Left lobe of liver (tissue), 2 donors: ENCODE data around the gene KRT17. TPM values are rescaled to one million over a fixed set of nuclear protein-coding genes. Genes with fewer than 3 reads are reported as not detected.
"Not testable (repeated sequence)": the region's sequence is repeated elsewhere in the genome, so short reads cannot be mapped to it uniquely, and the experiment has no call there.

Experiments used
- ATAC-seq: fragments of 200-7000 bp; cut with Tn5 transposase; one replicate; pipeline ENCODE4 v1.9.1; 2020; ENCODE audit warnings: mild to moderate bottlenecking, moderate library complexity
- DNase-seq: peaks from one replicate; pipeline ENCODE4 v3.0.0-alpha.2; 2020; ENCODE audit warnings: low spot score
- total RNA-seq: library from RNA; stranded (reverse); gene quantifications from one replicate; pipeline ENCODE4 v1.2.1, GENCODE V29; 2021
- donor health status: DM: no; HTN: no; CAD: no; lungs with moderate emphysema.
- donor health status: DM: no; HTN: yes; CAD: no.

KRT17 gene
- total RNA-seq, 1 donor from 2014 or later = not detected

DNA sequence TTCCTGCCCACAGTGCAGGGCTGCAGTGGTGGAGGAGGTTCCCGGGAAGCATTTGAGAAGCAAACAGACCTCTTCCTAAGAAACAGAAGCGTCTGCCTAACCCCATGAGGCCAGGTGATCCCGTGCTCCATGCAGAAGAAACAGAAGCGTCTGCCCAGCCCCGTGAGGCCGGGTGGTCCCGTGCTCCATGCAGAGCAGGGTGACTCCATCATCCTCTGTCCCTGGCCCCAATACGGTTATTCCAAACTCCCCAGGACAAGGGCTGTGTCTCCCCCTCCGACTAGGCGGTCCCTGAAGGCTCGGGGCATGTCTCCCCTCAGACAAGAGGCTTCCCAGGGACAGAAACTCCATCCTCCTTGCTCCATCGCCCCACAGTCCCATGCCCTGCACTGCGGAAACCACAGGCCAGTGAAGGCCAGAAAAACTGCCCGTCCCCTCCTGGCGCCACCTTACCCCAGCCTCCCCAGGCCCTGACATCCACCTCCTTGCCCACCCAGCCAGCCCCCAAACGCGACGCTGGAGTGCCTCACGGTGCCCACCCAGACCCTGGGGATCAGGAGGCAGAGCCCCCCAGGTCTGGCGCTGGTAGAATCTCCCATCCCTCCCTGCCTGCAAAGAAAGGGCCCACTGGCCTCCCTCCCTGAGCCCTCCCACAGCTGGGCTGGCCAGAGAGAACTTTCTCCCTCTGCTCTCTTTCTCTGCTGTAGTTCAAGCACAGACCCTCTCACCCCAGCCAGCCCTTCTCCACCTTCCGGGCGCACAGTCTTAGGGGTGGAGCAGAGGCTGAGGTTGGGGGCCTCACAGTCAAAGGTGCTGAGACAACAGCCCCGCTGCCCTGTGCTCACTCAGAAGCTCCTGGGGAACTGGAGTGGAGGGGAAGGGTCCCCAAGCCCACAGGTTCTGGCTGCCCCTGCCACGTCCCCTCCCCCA is 30.6 kb upstream of the KRT17 start:
- ATAC-seq (no peak), DNase-seq (no peak)

DNA sequence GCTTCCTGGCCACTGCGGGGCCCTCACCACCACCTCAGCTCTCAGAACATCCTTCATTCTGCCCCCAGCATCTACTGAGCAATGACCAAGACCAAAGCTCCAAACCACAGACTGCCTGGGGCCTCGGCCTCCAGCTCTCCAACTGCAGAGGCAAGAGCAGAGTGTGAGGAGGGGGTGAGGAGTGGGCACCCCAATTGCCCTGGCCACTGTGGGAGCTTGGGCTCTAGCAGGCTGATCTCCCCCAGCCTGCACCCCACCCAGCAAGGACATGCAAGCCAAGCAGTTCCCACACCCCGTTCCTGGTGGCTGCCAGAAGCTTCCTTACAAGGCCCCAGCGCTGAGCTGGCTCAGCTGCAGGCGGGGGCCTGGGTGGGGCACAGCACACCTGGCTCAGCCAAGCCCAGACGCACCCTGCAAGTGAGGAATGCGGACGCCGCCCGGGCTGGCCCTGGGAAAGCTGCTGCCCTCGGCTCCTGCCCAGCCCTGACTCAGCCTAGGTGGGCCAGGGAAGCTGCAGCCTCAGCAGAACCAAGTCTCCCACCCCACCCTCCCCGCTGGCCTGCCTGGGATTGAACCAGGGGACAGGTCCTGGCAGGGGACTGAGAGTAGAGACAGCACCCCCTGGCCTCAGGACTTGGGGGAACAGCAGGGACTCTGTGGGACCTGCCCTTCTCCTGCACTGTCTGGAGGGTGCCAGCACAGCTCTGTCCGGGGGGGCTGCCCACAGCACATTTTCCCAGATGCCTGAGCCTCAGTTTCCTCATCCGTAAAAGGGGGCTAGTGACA is 29.7 kb upstream of the KRT17 start:
- DNase-seq (no peak), ATAC-seq (no peak)

- no peak for ATAC-seq
- no peak for DNase-seq
Observed at GRCh38 chr17:41653421-41653820, 29.0 kb upstream of the KRT17 start.

DNA sequence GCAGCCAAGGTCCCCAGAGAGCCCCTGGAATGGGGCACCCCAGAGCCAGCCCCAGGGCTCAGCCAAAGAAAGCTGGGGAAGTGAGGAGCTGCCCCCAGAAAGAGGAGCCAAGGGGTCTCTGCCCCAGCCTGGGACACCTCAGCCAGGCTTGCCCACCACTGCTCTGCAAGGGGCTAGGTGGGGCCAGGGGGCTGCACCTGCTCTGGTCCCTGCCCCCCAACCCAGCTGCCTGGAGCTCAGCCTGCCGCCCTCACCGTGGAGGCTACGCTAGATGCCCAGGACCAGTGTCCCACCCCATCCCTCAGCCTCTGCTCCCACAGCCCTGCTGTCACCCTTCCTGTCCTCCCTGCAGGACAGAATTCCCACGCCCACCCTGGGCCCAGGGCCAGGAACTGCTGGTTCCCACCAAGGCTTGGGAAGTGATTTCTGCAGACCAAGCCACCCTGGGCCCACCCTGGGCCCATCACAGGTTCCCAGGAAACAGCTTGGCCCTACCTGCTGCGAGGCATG is 28.1 kb upstream of the KRT17 start:
- DNase-seq (no peak), ATAC-seq (no peak)

DNA sequence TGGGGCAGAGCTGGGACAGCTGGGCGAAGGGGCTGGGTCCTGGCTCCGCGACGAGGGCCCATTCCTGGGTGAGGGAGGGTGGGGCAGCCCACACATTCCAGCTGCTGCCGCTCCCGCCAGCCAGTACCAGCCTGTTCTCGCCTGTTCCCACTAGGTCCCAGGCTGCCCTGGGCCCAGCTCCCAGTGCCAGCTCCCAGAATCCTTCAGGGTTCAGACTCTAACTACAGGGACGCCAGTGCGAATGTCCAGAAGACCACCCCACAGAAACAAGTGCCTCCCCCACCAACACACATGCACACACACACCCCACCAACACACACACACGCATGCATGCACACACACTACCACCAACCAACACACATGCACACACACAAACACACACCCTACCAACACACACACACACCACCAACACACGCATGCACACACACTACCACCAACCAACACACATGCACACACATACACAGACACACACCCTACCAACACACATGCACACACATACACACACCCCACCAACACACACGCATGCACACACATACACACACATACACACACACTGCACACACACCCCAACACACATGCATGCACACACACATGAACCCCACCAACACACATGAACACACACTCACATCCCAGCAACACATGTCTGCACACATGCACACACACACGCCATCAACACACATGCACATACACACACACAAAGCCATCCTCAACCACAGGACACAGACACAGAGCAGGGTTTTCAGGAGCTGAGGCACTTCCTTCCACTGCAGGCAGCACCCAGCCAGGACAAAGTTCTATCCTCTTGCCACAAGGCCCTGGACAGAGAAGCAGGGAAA is 27.5 kb upstream of the KRT17 start:
- ATAC-seq (no peak), DNase-seq (no peak)

DNA sequence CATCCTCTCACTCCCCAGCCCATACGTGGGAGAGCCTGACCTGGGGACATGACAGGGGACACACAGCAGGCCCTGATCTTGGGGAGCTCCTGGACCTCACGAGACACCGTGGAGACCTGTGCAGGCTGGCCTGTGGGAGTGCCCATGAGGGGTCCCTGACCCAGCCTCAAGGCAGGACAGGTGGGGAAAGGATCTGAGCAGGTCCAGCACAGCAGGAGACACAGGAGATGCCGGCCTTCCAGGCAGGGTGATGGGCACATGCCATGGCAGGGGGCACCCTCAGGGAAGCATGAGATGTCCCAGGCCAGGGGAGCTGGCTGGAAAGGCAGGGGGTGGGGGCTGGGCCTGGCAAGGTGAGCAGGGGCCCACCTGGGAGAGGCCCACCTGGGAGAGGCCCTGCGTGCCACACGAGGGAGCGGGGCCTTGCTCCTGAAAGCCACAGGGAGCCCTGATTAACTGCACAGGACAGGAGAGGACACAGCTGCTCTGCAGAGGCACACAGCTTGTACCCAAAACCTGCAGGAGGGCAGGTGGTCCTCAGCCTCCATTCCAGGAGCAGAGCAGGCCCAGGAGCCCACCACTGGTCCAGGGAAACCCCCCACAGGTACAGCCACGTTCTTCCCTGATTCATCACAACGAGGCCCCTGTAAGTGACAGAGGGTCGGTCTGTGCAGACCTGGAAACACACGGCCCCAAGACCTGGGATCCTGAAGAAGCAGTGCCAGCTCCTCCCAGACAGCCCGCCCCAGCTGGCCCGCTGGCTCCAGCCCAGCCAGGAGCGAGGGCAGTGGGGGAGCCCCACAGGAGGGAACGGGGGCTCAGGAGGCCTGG is 26.6 kb upstream of the KRT17 start:
- DNase-seq (no peak), ATAC-seq (no peak)

- no peak for DNase-seq
- no peak for ATAC-seq
Observed at GRCh38 chr17:41649923-41650519, 25.6 kb upstream of the KRT17 start.

GRCh38 chr17:41648411-41649195 is 24.2 kb upstream of the KRT17 start:
- DNase-seq (peak; percentile 82), ATAC-seq (peak; percentile 94)

DNA sequence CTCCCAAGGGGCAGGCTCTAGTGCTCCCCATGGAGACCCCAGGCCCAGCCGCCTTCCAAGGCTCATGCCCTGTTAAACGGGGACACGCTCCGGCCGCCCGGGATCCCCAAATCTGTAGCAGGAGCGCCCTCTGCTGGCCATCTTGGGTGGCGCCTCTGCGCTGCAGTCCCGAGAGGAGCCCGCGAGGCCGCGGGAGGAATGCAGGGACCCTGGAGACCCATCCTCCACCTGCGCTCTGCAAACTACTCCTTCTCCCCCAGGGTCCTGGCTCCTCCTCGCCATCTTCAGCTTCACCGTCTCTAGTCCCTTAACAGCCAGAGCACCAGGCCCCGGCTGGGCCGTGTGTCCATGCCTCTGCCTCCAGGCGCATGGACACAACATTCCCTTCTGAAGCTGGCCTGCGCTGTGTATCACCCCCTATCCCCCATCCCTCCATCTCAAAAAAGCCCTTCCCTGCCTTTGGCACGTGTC is 23.6 kb upstream of the KRT17 start:
- ATAC-seq (peak; percentile 92), DNase-seq (peak; percentile 85)

DNA sequence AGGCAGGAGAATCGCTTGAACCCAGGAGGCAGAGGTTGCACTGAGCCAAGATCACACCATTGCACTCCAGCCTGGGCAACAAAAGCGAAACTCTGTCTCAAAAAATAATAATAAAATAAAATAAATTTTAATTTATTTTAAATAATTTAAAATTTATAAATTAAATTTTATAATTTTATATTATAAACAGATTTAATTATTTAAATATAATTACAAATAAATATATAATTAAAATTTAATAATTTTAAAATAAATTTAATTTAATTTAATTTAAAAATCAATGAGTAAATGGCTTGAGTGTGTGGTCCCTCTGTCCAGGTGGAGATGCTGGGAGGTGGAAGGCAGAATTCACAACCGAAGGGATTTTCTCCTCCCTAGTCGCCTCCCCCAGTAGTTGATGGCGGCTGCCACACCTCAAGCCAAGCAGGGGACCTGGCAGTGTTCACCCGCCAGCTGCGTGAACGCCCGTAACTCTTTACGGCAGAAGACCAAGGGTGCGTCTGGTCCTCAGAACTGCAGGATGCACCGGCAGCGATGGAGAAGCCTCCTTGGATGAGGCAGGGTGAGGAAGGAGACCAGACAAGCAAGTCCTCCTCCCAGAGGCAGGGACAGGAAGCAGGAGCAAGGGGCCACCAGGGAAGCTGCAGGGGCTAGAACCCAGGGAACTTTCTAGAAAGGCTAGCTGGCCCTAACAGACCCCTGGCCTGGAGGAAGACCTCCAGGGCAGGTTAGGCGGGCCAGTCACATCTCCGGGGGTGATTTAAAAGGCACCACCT is 22.9 kb upstream of the KRT17 start:
- DNase-seq = no peak
- ATAC-seq = no peak

DNA sequence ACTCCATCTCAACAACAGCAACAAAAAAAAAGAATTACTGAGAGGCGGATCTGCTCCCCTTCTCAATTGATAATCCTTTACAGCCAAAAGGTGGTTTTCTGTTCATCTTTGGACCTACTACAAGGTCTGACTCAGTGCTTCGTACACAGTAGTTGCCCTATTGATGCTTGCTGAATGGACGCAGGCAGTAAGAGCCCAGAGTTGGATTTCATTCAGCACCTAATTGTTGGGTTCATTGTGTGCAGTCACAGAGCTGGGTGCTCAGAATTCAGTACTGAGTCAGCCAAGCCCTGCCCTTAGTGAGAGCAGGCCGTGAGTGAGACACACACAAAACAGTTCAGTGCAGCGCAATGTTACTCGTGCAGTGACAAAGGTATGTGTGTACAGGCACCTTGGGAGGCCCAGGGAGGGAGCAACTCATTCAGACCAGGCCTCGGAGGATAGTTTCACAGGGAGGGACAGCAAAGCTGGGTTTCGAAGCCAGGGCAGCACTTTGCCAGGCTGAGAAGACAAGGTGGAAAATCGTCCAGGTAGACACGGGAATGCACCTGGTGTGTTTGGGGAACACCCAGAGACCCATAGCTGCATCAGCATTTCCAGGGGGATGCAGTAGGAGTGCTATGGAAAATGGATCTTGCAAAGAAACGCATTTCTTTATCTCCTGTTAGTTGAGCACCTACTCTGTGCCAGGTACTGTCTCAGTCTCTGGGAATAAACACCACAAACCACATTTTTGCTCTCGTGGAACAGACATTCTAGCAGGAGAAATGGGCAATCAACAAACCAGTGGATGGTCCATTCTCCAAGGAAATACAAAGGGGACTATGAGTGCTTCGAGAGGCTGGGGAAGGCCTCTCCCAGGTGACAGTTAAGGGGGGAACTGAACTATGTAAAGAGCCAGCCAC is 18.1 kb upstream of the KRT17 start:
- ATAC-seq (no peak), DNase-seq (no peak)

DNA sequence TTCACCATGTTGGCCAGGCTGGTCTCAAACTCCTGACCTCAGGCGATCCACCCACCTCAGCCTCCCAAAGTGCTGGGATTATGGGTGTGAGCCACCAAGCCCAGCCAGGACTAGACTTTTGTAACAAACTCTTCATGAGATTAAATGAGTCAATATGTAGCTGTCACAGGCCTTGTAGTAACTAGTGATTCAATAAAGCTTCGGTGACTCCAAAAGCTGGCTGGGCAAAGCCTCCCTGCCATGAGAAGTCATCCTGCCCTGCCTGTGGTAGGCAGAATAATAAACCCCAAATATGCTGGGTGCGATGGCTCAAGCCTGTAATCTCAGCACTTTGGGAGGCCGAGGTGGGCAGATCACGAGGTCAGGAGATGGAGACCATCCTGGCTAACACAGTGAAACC is 16.2 kb upstream of the KRT17 start:
- not testable (repeated sequence) for DNase-seq, ATAC-seq

GRCh38 chr17:41639492-41640473 is 15.4 kb upstream of the KRT17 start:
- no peak for ATAC-seq
- DNase-seq = no peak

DNA sequence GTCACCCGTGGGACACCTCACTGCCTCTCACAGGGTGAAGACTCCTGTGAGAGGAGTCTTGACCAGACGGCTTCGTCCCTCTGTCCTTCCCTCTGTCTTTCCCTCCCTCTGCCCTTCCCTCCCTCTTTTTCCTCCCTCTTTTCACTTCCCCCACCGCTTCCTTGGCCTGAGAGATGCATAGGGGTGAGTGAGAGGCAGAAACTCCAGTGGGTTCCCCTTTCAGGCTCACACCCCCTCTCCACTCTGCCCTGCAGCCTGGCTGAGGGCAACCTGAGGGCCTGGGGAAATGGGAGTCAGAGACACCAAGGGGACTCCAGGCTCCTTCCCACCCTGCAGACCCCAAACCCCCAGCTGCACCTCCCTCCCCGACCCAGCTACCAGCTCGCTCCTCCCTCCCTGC is 14.6 kb upstream of the KRT17 start:
- ATAC-seq (peak; percentile 32), DNase-seq (no peak)

DNA sequence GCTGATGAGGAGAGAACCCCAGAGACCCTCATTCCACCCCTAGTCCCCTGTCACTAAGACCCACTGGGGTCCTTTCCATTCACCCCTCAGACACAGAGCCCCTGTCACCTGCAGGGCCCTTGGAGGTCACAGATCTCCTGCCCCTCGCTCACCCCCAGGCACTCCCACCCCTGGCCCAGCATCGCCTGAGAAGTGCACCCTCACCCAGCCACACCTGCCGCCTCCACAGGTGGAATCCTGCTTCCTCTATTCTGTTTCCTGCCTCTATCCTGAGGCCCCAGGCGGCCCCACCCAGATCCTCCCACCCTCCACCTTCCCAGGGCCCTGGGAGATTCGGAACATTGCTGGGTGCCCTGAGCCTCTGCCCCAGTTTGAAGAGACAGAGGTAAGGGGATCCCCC is 13.8 kb upstream of the KRT17 start:
- no peak for ATAC-seq
- no peak for DNase-seq

GRCh38 chr17:41636652-41637051 is 12.3 kb upstream of the KRT17 start:
- ATAC-seq = no peak
- no peak for DNase-seq
